HG02981 (cell line): ENCODE results near the gene SCML1.
"Not testable (repeated sequence)": the region's sequence is repeated elsewhere in the genome, so short reads cannot be mapped to it uniquely, and the experiment has no call there.

Source experiments
- ATAC-seq: cut with Tn5 transposase; IDR thresholded peaks from one replicate; pipeline ENCODE4 v1.9.1; 2021; ENCODE audit warnings: mild to moderate bottlenecking, moderate library complexity; ENCODE audit not compliant: unreplicated experiment

The SCML1 gene

GRCh38 chrX:17738737-17739535, 1.6 kb downstream of the SCML1 start:
- no peak for ATAC-seq

- no peak for ATAC-seq
Measured at GRCh38 chrX:17740137-17741122, 3.1 kb downstream of the SCML1 start.

- no peak for ATAC-seq
Measured at GRCh38 chrX:17741123-17741511, 3.8 kb downstream of the SCML1 start.

- no peak for ATAC-seq
Measured at GRCh38 chrX:17743913-17744312, 6.6 kb downstream of the SCML1 start.

GRCh38 chrX:17744896-17745523, 7.7 kb downstream of the SCML1 start:
- ATAC-seq = no peak

DNA sequence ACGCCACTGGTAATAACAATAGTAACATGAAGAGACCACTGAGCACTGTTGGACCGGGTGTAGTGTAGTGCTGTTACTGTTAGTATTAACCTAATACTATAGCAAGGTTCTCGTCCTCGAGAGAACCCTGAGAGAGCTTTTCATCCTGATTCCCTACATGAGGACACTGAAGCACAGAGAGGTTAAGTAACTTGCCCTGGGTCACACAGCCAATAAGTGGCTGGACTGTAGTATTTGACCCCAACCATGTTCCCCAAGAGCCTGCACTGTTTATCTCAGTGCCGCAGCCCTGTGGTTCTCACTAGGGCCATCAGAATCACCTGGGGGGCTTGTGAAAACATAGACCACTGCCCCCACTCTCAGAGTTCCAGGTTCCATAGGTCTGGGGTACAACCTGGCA, 10.4 kb downstream of the SCML1 start:
- ATAC-seq = no peak

DNA sequence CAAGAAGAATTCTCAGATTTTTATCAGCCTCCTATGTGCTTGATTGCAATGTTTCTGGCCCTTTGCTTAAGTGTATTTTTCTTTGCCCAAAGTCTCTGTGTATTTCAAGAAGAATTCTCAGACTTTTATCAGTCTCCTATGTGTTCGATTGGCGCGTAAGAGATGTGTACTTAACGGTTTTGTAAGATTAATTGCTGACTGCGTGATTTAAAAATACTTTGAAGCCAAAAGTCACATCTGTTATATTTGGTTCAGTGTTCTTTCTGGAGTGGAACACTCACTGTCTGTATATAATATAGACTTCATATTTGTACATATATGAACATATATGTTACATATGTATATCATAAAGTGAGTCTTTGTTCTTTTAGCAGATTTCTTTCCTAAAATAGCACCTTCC, 11.4 kb downstream of the SCML1 start:
- no peak for ATAC-seq

- ATAC-seq = no peak
Measured at GRCh38 chrX:17750436-17750835, 13.1 kb downstream of the SCML1 start.

GRCh38 chrX:17758382-17758781, 21.1 kb downstream of the SCML1 start:
- peak; percentile 96 for ATAC-seq

GRCh38 chrX:17759990-17760389, 22.7 kb downstream of the SCML1 start:
- ATAC-seq = no peak

DNA sequence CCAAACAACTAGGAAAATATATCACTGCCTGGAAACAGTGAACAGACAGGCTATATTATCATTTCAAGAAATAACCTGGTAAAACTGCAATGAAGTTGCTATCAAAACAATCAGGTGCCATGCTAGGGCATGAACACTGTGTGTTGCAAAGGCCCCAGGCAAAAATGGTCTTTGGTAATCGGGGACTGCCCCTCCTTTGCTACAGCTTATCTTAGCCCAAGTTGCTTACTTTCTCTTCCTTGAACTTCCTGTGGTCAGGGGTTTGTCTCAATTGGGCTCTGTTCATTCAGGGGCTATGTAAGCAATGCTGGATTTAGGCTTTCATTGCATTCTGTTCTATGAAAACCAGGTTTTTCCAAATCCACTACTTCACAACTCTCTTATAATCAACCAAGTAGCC, 30.4 kb downstream of the SCML1 start:
- no peak for ATAC-seq

- ATAC-seq = no peak
Measured at GRCh38 chrX:17768997-17769396, 31.7 kb downstream of the SCML1 start.

GRCh38 chrX:17769701-17770269, 32.5 kb downstream of the SCML1 start:
- ATAC-seq = no peak

- ATAC-seq = no peak
Measured at GRCh38 chrX:17773221-17773876, 36.1 kb downstream of the SCML1 start.

DNA sequence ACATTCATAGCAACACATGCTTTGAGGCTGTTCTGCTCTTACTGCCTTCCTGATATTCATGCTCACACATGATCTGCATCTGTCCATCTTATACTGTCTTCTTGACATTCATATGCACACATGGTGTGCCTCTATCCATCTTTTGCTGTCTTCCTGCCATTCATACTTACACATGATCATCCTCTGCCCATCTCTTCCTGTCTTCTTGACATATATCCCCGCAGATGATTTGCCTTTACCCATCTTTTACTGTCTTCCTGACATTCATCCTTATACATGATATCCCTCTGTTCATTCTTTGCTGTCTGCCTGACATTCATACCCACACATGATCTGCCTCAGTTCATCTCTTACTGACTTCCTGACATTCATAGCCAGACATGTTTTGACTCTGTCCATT, 36.8 kb downstream of the SCML1 start:
- ATAC-seq = no peak

- no peak for ATAC-seq
Measured at GRCh38 chrX:17778997-17779396, 41.7 kb downstream of the SCML1 start.

DNA sequence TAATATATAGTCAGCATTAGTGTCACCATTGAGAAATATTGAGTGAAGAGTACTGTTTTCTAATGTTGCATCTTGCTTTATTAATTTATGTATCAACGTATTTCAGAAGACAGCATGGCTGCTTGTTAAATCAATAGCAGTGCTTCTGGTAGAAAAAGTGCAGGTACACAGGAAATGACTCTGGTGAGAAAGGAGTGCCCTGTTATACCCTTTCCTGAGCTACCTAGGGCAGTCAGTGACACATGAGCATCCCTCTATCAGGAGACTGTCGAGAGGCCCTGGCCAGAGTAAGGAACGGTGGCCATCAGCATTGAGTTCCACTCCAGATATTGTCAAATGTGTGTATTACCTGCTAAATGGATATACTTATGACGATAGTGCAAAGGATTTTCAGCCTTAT, 42.1 kb downstream of the SCML1 start:
- ATAC-seq = no peak

- ATAC-seq = not testable (repeated sequence)
Measured at GRCh38 chrX:17786554-17787347, 49.5 kb downstream of the SCML1 start.

GRCh38 chrX:17787557-17787956, 50.3 kb downstream of the SCML1 start:
- no peak for ATAC-seq

GRCh38 chrX:17788439-17788838, 51.1 kb downstream of the SCML1 start:
- no peak for ATAC-seq
